ENCODE data around the gene C3orf20.
"Not testable (repeated sequence)": the region's sequence is repeated elsewhere in the genome, so short reads cannot be mapped to it uniquely, and the experiment has no call there.

The C3orf20 gene

GRCh38 chr3:14725564-14726440, 50.9 kb downstream of the C3orf20 start:
- H3K27me3 ChIP-seq (ENCODE audit: control insufficient read depth, insufficient read depth, low read length), result no peaks in the 10 kb centered on the region
- H3K9ac ChIP-seq (ENCODE audit: low read depth, low read length), result no peak overlapping the region
- no peak overlapping the region for H3K4me3 ChIP-seq (ENCODE audit: low read depth, low read length)
- no peaks in the 10 kb centered on the region for H3K4me1 ChIP-seq (ENCODE audit: control insufficient read depth, insufficient read depth, low read length)
- H3K36me3 ChIP-seq (ENCODE audit: control insufficient read depth, insufficient read depth, low read length), result no peaks in the 10 kb centered on the region
- H3K9me3 ChIP-seq (ENCODE audit: control insufficient read depth, insufficient read depth, low read length), result no peaks in the 10 kb centered on the region
- no peak overlapping the region for H3K27ac ChIP-seq (ENCODE audit: low read depth, low read length)

DNA sequence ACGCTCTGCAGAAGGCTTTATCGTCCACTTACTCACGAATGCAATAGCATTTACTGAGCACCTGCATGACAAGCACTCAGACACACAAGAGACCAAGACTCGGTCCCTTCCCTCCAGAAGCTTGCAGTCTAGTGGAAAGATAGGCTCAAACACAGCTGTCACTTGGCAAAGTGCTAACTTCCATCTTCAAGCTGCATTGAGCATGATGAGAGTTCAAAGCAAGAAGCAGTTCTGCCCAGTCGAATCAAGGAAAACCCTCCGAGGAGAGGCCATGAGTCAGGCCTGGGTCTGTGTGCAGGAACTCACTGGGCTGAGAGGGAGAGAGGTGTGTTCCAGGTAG, 51.5 kb downstream of the C3orf20 start:
- Histone ChIP-seq H3K27ac (ENCODE audit: low read depth, low read length) (no peak overlapping the region), H3K4me3 (ENCODE audit: low read depth, low read length) (no peak overlapping the region)

GRCh38 chr3:14728113-14728512, 53.2 kb downstream of the C3orf20 start:
- Histone ChIP-seq H3K27ac (ENCODE audit: low read depth, low read length) (no peak overlapping the region), H3K9ac (ENCODE audit: low read depth, low read length) (no peak overlapping the region), H3K4me3 (ENCODE audit: low read depth, low read length) (no peak overlapping the region), H3K36me3 (ENCODE audit: control insufficient read depth, insufficient read depth, low read length) (no peaks in the 10 kb centered on the region), H3K4me1 (ENCODE audit: control insufficient read depth, insufficient read depth, low read length) (no peaks in the 10 kb centered on the region), H3K27me3 (ENCODE audit: control insufficient read depth, insufficient read depth, low read length) (no peaks in the 10 kb centered on the region), H3K9me3 (ENCODE audit: control insufficient read depth, insufficient read depth, low read length) (no peaks in the 10 kb centered on the region)

More for the DNA sequence above, 51.5 kb downstream of the C3orf20 start:
- Histone ChIP-seq H3K9ac (ENCODE audit: low read depth, low read length) (no peak overlapping the region), H3K9me3 (ENCODE audit: control insufficient read depth, insufficient read depth, low read length) (no peaks in the 10 kb centered on the region), H3K4me1 (ENCODE audit: control insufficient read depth, insufficient read depth, low read length) (no peaks in the 10 kb centered on the region), H3K36me3 (ENCODE audit: control insufficient read depth, insufficient read depth, low read length) (no peaks in the 10 kb centered on the region), H3K27me3 (ENCODE audit: control insufficient read depth, insufficient read depth, low read length) (no peaks in the 10 kb centered on the region)

DNA sequence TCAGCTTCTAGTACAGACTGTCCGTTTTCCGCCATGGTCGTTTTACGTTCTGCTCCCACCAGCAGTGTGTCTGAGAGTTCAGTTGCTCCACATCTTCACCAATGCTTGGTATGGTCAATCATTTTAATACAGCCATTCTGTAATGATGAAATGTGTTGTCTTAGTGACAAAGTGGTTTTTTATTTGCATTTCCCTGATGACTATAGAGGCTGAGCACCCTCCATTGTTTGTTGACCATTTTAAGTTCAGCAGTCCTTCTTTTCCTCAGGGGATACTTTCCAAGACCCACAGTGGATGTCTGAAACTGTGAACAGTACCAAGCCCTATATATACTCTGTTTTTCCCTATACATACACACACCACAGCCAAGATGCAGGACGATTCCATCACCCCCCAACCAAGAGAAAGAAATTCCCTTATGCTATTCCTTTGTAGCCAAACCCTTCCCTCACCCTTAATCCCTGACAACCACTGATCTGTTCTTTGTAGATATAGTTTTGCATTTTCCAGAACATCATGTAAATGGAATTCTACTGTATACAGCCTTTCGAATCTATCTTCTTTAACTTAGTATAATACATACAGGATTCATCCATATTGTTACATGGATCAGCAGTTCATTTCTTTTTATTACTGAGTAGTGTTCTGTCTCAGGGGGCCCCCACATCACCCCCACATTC, 55.9 kb downstream of the C3orf20 start:
- Histone ChIP-seq H3K9ac (ENCODE audit: low read depth, low read length) (no peak overlapping the region), H3K27me3 (ENCODE audit: control insufficient read depth, insufficient read depth, low read length) (no peaks in the 10 kb centered on the region), H3K4me3 (ENCODE audit: low read depth, low read length) (no peak overlapping the region), H3K36me3 (ENCODE audit: control insufficient read depth, insufficient read depth, low read length) (no peaks in the 10 kb centered on the region), H3K27ac (ENCODE audit: low read depth, low read length) (no peak overlapping the region), H3K4me1 (ENCODE audit: control insufficient read depth, insufficient read depth, low read length) (no peaks in the 10 kb centered on the region), H3K9me3 (ENCODE audit: control insufficient read depth, insufficient read depth, low read length) (no peaks in the 10 kb centered on the region)

DNA sequence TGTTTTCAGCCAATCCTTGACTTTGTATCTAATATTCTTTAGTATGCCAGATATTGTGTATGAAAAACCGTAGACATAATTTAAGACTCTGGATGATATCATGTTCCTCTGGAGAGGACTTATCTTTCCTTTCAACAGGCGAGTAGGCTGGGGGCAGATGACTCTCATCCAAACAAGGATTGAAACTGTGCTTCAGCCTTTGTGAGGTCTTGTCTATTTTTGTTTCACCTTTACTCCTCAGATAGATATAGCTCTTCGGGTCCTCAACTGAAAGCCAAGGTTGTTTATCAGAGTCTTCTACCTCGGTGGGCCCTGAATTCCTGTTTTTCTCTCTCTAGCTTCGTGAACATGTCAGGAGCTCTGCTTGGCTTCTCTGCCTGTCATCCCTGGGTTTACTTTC, 66.0 kb downstream of the C3orf20 start:
- H3K9me3 ChIP-seq (ENCODE audit: control insufficient read depth, insufficient read depth, low read length), result no peaks in the 10 kb centered on the region
- H3K4me1 ChIP-seq (ENCODE audit: control insufficient read depth, insufficient read depth, low read length), result no peaks in the 10 kb centered on the region
- H3K4me3 ChIP-seq (ENCODE audit: low read depth, low read length), result no peak overlapping the region
- no peak overlapping the region for H3K9ac ChIP-seq (ENCODE audit: low read depth, low read length)
- H3K36me3 ChIP-seq (ENCODE audit: control insufficient read depth, insufficient read depth, low read length), result no peaks in the 10 kb centered on the region
- no peak overlapping the region for H3K27ac ChIP-seq (ENCODE audit: low read depth, low read length)
- no peaks in the 10 kb centered on the region for H3K27me3 ChIP-seq (ENCODE audit: control insufficient read depth, insufficient read depth, low read length)

- Histone ChIP-seq H3K36me3 (ENCODE audit: control insufficient read depth, insufficient read depth, low read length) (no peaks in the 10 kb centered on the region), H3K27me3 (ENCODE audit: control insufficient read depth, insufficient read depth, low read length) (no peaks in the 10 kb centered on the region), H3K27ac (ENCODE audit: low read depth, low read length) (no peak overlapping the region), H3K9ac (ENCODE audit: low read depth, low read length) (no peak overlapping the region), H3K4me1 (ENCODE audit: control insufficient read depth, insufficient read depth, low read length) (no peaks in the 10 kb centered on the region), H3K9me3 (ENCODE audit: control insufficient read depth, insufficient read depth, low read length) (no peaks in the 10 kb centered on the region), H3K4me3 (ENCODE audit: low read depth, low read length) (no peak overlapping the region)
These were observed 66.6 kb downstream of the C3orf20 start for GRCh38 chr3:14741510-14741909.

DNA sequence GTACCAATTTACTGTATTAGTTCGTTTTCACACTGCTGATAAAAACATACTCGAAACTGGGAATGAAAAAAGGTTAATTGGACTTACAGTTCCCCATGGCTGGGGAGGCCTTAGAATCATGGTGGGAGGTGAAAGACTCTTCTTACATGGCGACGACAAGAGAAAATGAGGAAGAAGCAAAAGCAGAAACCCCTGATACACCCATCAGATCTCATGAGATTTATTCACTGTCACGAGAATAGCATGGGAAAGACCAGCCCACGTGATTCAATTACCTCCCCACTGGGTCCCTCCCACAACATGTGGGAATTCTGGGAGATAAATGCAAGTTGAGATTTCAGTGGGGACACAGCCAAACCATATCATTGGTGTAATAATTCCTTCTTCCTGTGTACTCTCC, 69.6 kb downstream of the C3orf20 start:
- Histone ChIP-seq H3K4me1 (ENCODE audit: control insufficient read depth, insufficient read depth, low read length) (no peaks in the 10 kb centered on the region), H3K36me3 (ENCODE audit: control insufficient read depth, insufficient read depth, low read length) (no peaks in the 10 kb centered on the region), H3K27me3 (ENCODE audit: control insufficient read depth, insufficient read depth, low read length) (no peaks in the 10 kb centered on the region), H3K27ac (ENCODE audit: low read depth, low read length) (no peak overlapping the region), H3K9ac (ENCODE audit: low read depth, low read length) (no peak overlapping the region), H3K4me3 (ENCODE audit: low read depth, low read length) (no peak overlapping the region), H3K9me3 (ENCODE audit: control insufficient read depth, insufficient read depth, low read length) (no peaks in the 10 kb centered on the region)

DNA sequence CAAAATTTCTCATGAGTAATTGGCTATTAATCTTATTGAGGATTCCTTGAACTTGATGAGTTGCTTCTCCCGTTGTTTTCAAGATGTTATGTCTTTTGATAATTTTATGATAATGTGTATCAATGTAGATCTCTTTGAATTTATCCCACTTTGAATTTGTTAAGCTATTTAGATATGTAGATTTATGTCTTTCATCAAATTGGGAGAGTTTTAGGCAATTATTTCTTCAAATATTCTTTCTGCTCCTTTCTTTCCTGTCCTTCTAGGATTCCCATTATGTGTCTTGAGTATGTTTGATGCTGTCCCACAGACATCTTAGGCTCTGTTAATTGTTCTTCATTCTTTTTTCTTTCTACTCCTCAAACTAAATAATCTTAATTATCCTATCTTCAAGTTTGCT, 75.7 kb downstream of the C3orf20 start:
- Histone ChIP-seq H3K9ac (ENCODE audit: low read depth, low read length) (no peak overlapping the region), H3K4me1 (ENCODE audit: control insufficient read depth, insufficient read depth, low read length) (no peaks in the 10 kb centered on the region), H3K27ac (ENCODE audit: low read depth, low read length) (no peak overlapping the region)

GRCh38 chr3:14752979-14753378, 78.0 kb downstream of the C3orf20 start:
- not testable (repeated sequence) for H3K9me3 ChIP-seq (ENCODE audit: control insufficient read depth, insufficient read depth, low read length); H3K4me1 ChIP-seq (ENCODE audit: control insufficient read depth, insufficient read depth, low read length); H3K4me3 ChIP-seq (ENCODE audit: low read depth, low read length); H3K36me3 ChIP-seq (ENCODE audit: control insufficient read depth, insufficient read depth, low read length); H3K9ac ChIP-seq (ENCODE audit: low read depth, low read length); H3K27me3 ChIP-seq (ENCODE audit: control insufficient read depth, insufficient read depth, low read length); H3K27ac ChIP-seq (ENCODE audit: low read depth, low read length)

More for the DNA sequence above, 75.7 kb downstream of the C3orf20 start:
- Histone ChIP-seq H3K4me3 (ENCODE audit: low read depth, low read length) (no peak overlapping the region), H3K9me3 (ENCODE audit: control insufficient read depth, insufficient read depth, low read length) (no peaks in the 10 kb centered on the region), H3K27me3 (ENCODE audit: control insufficient read depth, insufficient read depth, low read length) (no peaks in the 10 kb centered on the region), H3K36me3 (ENCODE audit: control insufficient read depth, insufficient read depth, low read length) (no peaks in the 10 kb centered on the region)

- no peaks in the 10 kb centered on the region for H3K36me3 ChIP-seq (ENCODE audit: control insufficient read depth, insufficient read depth, low read length)
- no peaks in the 10 kb centered on the region for H3K27me3 ChIP-seq (ENCODE audit: control insufficient read depth, insufficient read depth, low read length)
- no peak overlapping the region for H3K9ac ChIP-seq (ENCODE audit: low read depth, low read length)
- no peak overlapping the region for H3K27ac ChIP-seq (ENCODE audit: low read depth, low read length)
- H3K4me3 ChIP-seq (ENCODE audit: low read depth, low read length), result no peak overlapping the region
- no peaks in the 10 kb centered on the region for H3K9me3 ChIP-seq (ENCODE audit: control insufficient read depth, insufficient read depth, low read length)
- H3K4me1 ChIP-seq (ENCODE audit: control insufficient read depth, insufficient read depth, low read length), result no peaks in the 10 kb centered on the region
These were observed 82.3 kb downstream of the C3orf20 start for GRCh38 chr3:14757153-14757700.

GRCh38 chr3:14758297-14758696, 83.4 kb downstream of the C3orf20 start:
- Histone ChIP-seq H3K9ac (ENCODE audit: low read depth, low read length) (no peak overlapping the region), H3K27me3 (ENCODE audit: control insufficient read depth, insufficient read depth, low read length) (no peaks in the 10 kb centered on the region), H3K4me1 (ENCODE audit: control insufficient read depth, insufficient read depth, low read length) (no peaks in the 10 kb centered on the region), H3K36me3 (ENCODE audit: control insufficient read depth, insufficient read depth, low read length) (no peaks in the 10 kb centered on the region), H3K4me3 (ENCODE audit: low read depth, low read length) (no peak overlapping the region), H3K27ac (ENCODE audit: low read depth, low read length) (no peak overlapping the region), H3K9me3 (ENCODE audit: control insufficient read depth, insufficient read depth, low read length) (no peaks in the 10 kb centered on the region)
